ENCODE measurements around the gene VTCN1.

Gene VTCN1

DNA sequence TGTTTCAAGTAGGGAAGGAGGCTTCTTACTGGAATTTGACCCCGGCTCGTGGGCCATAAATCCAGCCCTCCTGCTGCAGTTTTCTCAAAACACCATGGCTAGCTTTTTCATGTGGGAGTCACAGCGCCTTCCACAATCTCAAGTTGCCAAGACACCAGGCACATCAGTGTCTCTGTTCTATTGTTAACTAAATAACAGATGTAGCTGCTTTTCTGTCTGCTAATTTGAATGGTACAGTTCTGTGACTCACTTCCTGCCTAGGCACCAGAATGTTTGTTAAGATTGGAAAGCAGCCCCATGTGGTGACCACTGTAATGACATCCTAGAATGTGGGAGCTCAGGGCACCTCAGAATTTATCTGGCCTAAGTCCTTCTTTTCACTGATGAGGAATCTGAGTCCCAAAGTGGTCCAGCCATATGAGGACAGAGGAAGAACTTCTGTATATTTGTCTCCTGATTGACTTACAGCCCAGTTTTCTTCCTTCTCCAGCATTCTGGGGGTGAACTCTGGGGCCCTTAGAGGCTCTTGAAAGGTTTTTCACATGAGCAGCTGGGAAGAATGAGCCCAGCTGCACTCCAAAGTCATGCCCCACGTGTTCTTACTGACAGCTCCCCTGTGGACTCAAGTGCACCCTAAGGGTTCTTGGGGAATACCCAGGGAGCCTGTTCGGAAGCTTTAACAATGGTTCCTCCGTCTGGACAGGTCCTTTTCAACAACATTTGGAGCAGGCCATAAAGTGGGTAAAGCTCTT, 116.7 kb downstream of the VTCN1 start:
- WGBS, 2 experiments, result 84 to 86% methylated on average over 6 of the region's 6 CpGs
- Histone ChIP-seq H3K4me1 (ENCODE audit: control insufficient read depth, insufficient read depth, low read length) (no peaks in the 10 kb centered on the region), H3K4me3 (ENCODE audit: insufficient read depth, low read depth, low read length) (no peak overlapping the region), H3K27ac (ENCODE audit: insufficient read depth, low read depth, low read length, poor library complexity, severe bottlenecking) (peak overlapping the region; percentile 73), H3K36me3 (ENCODE audit: control insufficient read depth, insufficient read depth, low read length) (peaks cover 24% of the 10 kb centered on the region), H3K9me3 (ENCODE audit: control insufficient read depth, low read length) (no peaks in the 10 kb centered on the region), H3K27me3 (ENCODE audit: control insufficient read depth, insufficient read depth, low read length, poor library complexity, severe bottlenecking) (no peaks in the 10 kb centered on the region)
